Ascending aorta (tissue), 2 donors: ENCODE data around the gene MLN. TPM values are rescaled to one million over a fixed set of nuclear protein-coding genes. Genes with fewer than 3 reads are reported as not detected.

Experiments used
- DNase-seq, 2 donors: peaks; one replicate each; pipeline ENCODE4 v3.0.0-alpha.2; 2019; ENCODE audit warnings: low spot score in 2 of 2
- H3K27ac ChIP-seq, 2 donors: fragments of 200-600 bp; sonication (generic); one replicate each; pipeline ENCODE4 v1.5.1; 2016 to 2017; ENCODE audit warnings: mild to moderate bottlenecking in 1 of 2
- H3K27me3 ChIP-seq: fragments of 200-600 bp; sonication (generic); one replicate; pipeline ENCODE4 v1.5.1; 2017
- H3K36me3 ChIP-seq, 2 donors: fragments of 200-600 bp; sonication (generic); one replicate each; pipeline ENCODE4 v1.5.1; 2016
- H3K4me1 ChIP-seq, 2 donors: fragments of 200-600 bp; sonication (generic); one replicate each; pipeline ENCODE4 v1.5.1; 2016 to 2017; ENCODE audit warnings: mild to moderate bottlenecking in 1 of 2
- H3K4me3 ChIP-seq, 2 donors: fragments of 200-600 bp; sonication (generic); one replicate each; pipeline ENCODE4 v1.5.1; 2016 to 2017; ENCODE audit warnings: mild to moderate bottlenecking in 1 of 2
- H3K9me3 ChIP-seq, 2 donors: fragments of 200-600 bp; sonication (generic); one replicate each; pipeline ENCODE4 v1.5.1; 2016
- CTCF ChIP-seq, 3 experiments: fragments of 200-600 bp in 2 of 3; fragments of 450-650 bp in 1 of 3; sonication (generic) in 2 of 3; IDR thresholded peaks; one replicate each; pipeline ENCODE4 v1.5.1; 2016 to 2019; ENCODE audit warnings: antibody characterized with exemption in 3 of 3, mild to moderate bottlenecking in 1 of 3, moderate library complexity in 1 of 3
- intact Hi-C: fragments of 100-400 bp; cut with DNase I; formaldehyde crosslinking; loops from one replicate; pipeline ENCODE4 v1.15.1; 2023
- total RNA-seq: library from RNA; depleted of rRNA; stranded (reverse); fragments of >200 nt; gene quantifications from one replicate; pipeline ENCODE4 v1.1.0, GENCODE V29; 2016

Gene MLN
- total RNA-seq, 1 donor from 2014 or later: not detected

- no peak for DNase-seq
- H3K27ac ChIP-seq: no peak overlapping the region
- H3K4me1 ChIP-seq: no peaks in the 10 kb centered on the region
- H3K36me3 ChIP-seq: no peaks in the 10 kb centered on the region
- intact Hi-C loops: no loop called here
- no peak overlapping the region for H3K4me3 ChIP-seq
- no peaks in the 10 kb centered on the region for H3K27me3 ChIP-seq
- no peak for TF ChIP-seq CTCF (IDR thresholded peaks at IDR 0.05)
- no peaks in the 10 kb centered on the region for H3K9me3 ChIP-seq
Observed at GRCh38 chr6:33749401-33749800, 54.4 kb downstream of the MLN start.

DNA sequence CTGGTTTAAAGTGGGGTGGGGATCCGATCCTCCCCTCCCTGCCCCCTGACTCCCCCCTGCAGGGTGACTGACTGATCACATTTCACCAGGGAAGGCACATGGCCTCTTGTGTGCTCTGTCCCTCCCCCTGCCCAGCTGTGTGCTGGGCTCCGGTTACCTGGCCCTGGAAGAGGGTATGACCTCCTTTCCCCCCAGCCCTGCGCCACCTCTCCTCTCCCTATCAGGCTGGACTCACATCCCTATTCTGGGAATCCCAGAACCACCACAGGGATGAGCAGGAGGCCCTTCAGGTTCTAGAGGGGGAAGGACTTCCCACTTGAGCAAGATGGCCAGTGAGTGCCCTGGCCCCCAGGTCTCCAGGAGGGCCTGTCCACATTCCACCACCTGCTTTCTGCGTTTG lies 55.0 kb downstream of the MLN start:
- Histone ChIP-seq H3K27me3 (no peaks in the 10 kb centered on the region), H3K9me3 (no peaks in the 10 kb centered on the region), H3K4me1 (no peaks in the 10 kb centered on the region), H3K4me3 (no peak overlapping the region), H3K36me3 (no peaks in the 10 kb centered on the region), H3K27ac (no peak overlapping the region)
- intact Hi-C loops: no loop called here
- DNase-seq: no peak
- no peak for TF ChIP-seq CTCF (IDR thresholded peaks at IDR 0.05)

DNA sequence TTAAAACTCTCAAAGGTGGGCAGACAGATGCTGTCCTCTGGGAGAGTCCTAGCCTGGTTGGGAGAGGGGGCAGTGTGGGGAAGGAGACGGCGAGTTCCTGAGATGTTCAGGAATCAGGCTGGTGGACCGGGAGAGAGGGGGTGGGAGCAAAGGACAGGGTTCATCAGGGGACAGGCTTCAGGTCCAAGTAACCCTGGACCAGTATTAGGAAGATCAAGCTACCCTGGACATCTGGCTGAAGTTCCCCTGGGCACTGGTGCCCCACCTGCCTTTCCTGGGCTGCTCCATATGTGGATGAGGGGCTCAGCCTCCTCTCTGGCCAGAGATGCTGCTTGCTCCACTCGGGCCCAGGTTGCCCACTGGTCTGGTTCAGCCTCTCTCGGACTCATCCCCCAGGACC lies 56.0 kb downstream of the MLN start:
- no peak for TF ChIP-seq CTCF (IDR thresholded peaks at IDR 0.05)
- intact Hi-C loops: no loop called here
- Histone ChIP-seq H3K36me3 (no peaks in the 10 kb centered on the region), H3K27ac (no peak overlapping the region), H3K4me1 (no peaks in the 10 kb centered on the region), H3K4me3 (no peak overlapping the region), H3K9me3 (no peaks in the 10 kb centered on the region), H3K27me3 (no peaks in the 10 kb centered on the region)
- DNase-seq: no peak

DNA sequence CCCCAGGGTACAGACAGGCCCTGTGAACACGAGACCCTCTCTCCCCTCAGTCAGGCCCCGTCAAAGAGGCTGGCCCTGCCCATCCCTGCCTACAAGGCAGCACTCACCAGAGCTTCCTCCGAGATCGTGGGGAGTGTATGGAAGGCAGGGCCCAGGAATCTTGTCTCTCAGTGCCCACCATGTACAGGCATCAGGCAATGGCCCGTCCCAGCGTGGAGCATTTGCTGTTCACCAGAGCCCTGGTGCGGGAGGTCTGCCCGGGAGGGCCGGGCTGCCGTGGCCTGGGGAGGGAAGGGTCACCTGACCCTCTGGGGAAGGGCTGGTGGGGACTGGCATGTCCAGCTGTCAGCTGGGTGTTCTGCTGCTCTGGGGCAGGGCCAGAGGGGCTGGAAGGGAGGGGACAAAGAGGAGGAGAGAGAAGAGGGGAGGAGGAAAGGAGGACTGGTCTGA lies 57.1 kb downstream of the MLN start, which contains the start of gene IP6K3:
TSS of gene IP6K3 (minus strand) at position 255 of the 450 bp plus-strand sequence. CDS start 11,429 bp downstream, outside the sequence.
- Histone ChIP-seq H3K4me3 (no peak within 1 kb of the TSS), H3K27ac (no peak within 1 kb of the TSS), H3K4me1 (no peaks in the 10 kb centered on the region), H3K9me3 (no peaks in the 10 kb centered on the region), H3K27me3 (no peaks in the 10 kb centered on the region), H3K36me3 (no peaks in the 10 kb centered on the region)
- TF ChIP-seq CTCF (IDR thresholded peaks at IDR 0.05): no peak
- DNase-seq: no peak
- intact Hi-C loops: no loop called here

DNA sequence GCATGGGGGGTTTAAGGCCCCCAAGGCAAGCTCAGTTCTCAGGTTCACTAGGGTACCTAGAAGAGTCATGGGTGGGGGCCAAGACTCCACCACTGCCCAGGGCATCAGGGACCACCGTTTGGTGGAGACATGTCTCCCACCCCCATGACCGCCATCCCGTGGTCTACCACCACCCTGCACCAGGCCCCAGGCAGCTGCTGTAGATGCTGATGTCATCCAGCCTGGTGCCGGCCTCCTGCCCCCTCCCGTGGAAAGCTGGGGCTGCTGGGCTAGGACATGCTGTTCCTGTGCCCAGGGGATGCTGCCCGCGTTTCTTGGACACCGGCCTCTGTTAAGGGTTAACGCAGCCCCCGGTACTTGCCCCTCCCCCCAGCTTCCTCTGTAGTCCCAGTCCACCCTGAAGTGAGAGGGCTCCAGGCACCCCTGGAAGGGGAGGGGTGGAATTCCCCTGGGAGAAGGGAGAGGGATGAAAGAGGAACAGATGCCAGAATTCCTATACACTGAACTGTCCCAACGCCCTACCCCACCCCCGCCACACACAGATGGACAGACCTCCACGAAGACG lies 57.7 kb downstream of the MLN start:
- Histone ChIP-seq H3K9me3 (no peaks in the 10 kb centered on the region), H3K4me3 (no peak overlapping the region), H3K27me3 (no peaks in the 10 kb centered on the region), H3K27ac (no peak overlapping the region), H3K36me3 (no peaks in the 10 kb centered on the region), H3K4me1 (no peaks in the 10 kb centered on the region)
- TF ChIP-seq CTCF (IDR thresholded peaks at IDR 0.05): no peak
- intact Hi-C loops: no loop called here
- DNase-seq: no peak

DNA sequence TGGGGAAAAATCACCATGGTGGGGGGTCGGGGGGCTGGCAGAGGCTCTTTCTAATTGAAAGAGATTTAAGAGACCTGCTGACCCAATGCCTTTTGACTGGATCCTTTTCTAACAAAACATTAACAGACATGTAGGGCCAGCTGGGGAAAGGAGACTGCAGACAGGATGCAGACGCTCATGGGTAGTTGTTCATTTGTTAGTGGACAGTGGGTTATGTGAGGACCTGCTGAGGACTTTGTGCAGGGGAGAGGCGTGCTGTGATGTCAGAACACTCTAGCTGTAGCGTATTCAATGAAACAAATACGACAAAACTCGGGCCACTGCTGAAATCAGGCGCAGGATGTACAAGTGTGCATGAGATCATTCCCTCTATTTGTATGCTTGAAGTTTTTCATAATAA lies 58.3 kb downstream of the MLN start:
- Histone ChIP-seq H3K27me3 (no peaks in the 10 kb centered on the region), H3K27ac (no peak overlapping the region), H3K9me3 (no peaks in the 10 kb centered on the region), H3K4me3 (no peak overlapping the region), H3K4me1 (no peaks in the 10 kb centered on the region), H3K36me3 (no peaks in the 10 kb centered on the region)
- DNase-seq: no peak
- TF ChIP-seq CTCF (IDR thresholded peaks at IDR 0.05): no peak
- intact Hi-C loops: loop anchor here (2.0 kb wide), 2 partner anchors 25 to 409 kb away; no protein-coding TSS in a partner anchor
